Measurements from ENCODE around the gene AP1M2.
A peak's percentile ranks its signal among the peaks of the same experiment; 100 is the strongest.
"Not testable (repeated sequence)": the region's sequence is repeated elsewhere in the genome, so short reads cannot be mapped to it uniquely, and the experiment has no call there.

AP1M2 gene

GRCh38 chr19:10582091-10582490 lies 5.0 kb downstream of the AP1M2 start:
- H3K4me3 Mint-ChIP-seq: no peak overlapping the region
- DNase-seq (ENCODE audit: low spot score in 2 of 2): no peak

GRCh38 chr19:10580979-10581631 lies 6.0 kb downstream of the AP1M2 start:
- peak overlapping the region; percentile 35 for H3K27ac Mint-ChIP-seq
- H3K4me1 Mint-ChIP-seq: peaks cover 14% of the 10 kb centered on the region
- no peaks in the 10 kb centered on the region for H3K36me3 Mint-ChIP-seq
- no peaks in the 10 kb centered on the region for H3K27me3 Mint-ChIP-seq
- no peaks in the 10 kb centered on the region for H3K9me3 Mint-ChIP-seq
- H3K4me3 Mint-ChIP-seq: no peak overlapping the region
- peak; percentile 89 to 93 for DNase-seq (ENCODE audit: low spot score in 2 of 2)
- ATAC-seq (ENCODE audit: low read depth): peak; percentile 96

More at GRCh38 chr19:10582091-10582490, 5.0 kb downstream of the AP1M2 start:
- Mint-ChIP-seq H3K27ac (no peak overlapping the region), H3K36me3 (no peaks in the 10 kb centered on the region), H3K27me3 (no peaks in the 10 kb centered on the region), H3K4me1 (peaks cover 14% of the 10 kb centered on the region), H3K9me3 (no peaks in the 10 kb centered on the region)
- ATAC-seq (ENCODE audit: low read depth): no peak

- H3K27me3 Mint-ChIP-seq: no peaks in the 10 kb centered on the region
- DNase-seq (ENCODE audit: low spot score in 2 of 2): no peak
- no peaks in the 10 kb centered on the region for H3K9me3 Mint-ChIP-seq
- no peak overlapping the region for H3K27ac Mint-ChIP-seq
- H3K36me3 Mint-ChIP-seq: no peaks in the 10 kb centered on the region
- no peak overlapping the region for H3K4me3 Mint-ChIP-seq
- peaks cover 5% of the 10 kb centered on the region for H3K4me1 Mint-ChIP-seq
- no peak for ATAC-seq (ENCODE audit: low read depth)
Observed at GRCh38 chr19:10577951-10578350, 9.2 kb downstream of the AP1M2 start.

GRCh38 chr19:10575011-10575716 lies 11.9 kb downstream of the AP1M2 start:
- Mint-ChIP-seq H3K27me3 (no peaks in the 10 kb centered on the region), H3K36me3 (no peaks in the 10 kb centered on the region), H3K4me3 (no peak overlapping the region), H3K9me3 (no peaks in the 10 kb centered on the region), H3K4me1 (peaks cover 7% of the 10 kb centered on the region), H3K27ac (no peak overlapping the region)
- DNase-seq (ENCODE audit: low spot score in 2 of 2) (no peak), ATAC-seq (ENCODE audit: low read depth) (no peak)

- Mint-ChIP-seq H3K36me3 (no peaks in the 10 kb centered on the region), H3K9me3 (no peaks in the 10 kb centered on the region), H3K4me1 (peaks cover 7% of the 10 kb centered on the region), H3K4me3 (no peak overlapping the region), H3K27me3 (no peaks in the 10 kb centered on the region), H3K27ac (no peak overlapping the region)
- no peak for DNase-seq (ENCODE audit: low spot score in 2 of 2)
- ATAC-seq (ENCODE audit: low read depth): no peak
Observed at GRCh38 chr19:10574462-10574861, 12.7 kb downstream of the AP1M2 start.

GRCh38 chr19:10573793-10574192 lies 13.3 kb downstream of the AP1M2 start:
- H3K27me3 Mint-ChIP-seq: not testable (repeated sequence)

GRCh38 chr19:10568826-10569651 lies 18.1 kb downstream of the AP1M2 start, which contains the start of gene CDKN2D:
Gene CDKN2D, minus strand, starts transcription at chr19:10568979. Its CDS starts 326 bp downstream, at chr19:10568653.
- ATAC-seq (ENCODE audit: low read depth) (peak; percentile 69), DNase-seq (ENCODE audit: low spot score in 2 of 2) (peak; percentile 98 to 99)
- H3K36me3 Mint-ChIP-seq: peaks cover 9% of the 10 kb centered on the region
- peaks cover 31% of the 10 kb centered on the region for H3K4me1 Mint-ChIP-seq
- peak within 1 kb of the TSS; percentile 91 for H3K4me3 Mint-ChIP-seq
- H3K9me3 Mint-ChIP-seq: no peaks in the 10 kb centered on the region
- no peaks in the 10 kb centered on the region for H3K27me3 Mint-ChIP-seq
- peak within 1 kb of the TSS; percentile 87 for H3K27ac Mint-ChIP-seq

More at GRCh38 chr19:10573793-10574192, 13.3 kb downstream of the AP1M2 start:
- H3K9me3 Mint-ChIP-seq; H3K36me3 Mint-ChIP-seq; ATAC-seq (ENCODE audit: low read depth); DNase-seq (ENCODE audit: low spot score in 2 of 2); H3K27ac Mint-ChIP-seq; H3K4me1 Mint-ChIP-seq; H3K4me3 Mint-ChIP-seq: not testable (repeated sequence)

GRCh38 chr19:10568062-10568825 lies 18.9 kb downstream of the AP1M2 start:
- Mint-ChIP-seq H3K4me1 (peaks cover 31% of the 10 kb centered on the region), H3K27me3 (no peaks in the 10 kb centered on the region), H3K9me3 (no peaks in the 10 kb centered on the region), H3K27ac (peak overlapping the region; percentile 87), H3K36me3 (peaks cover 9% of the 10 kb centered on the region), H3K4me3 (peak overlapping the region; percentile 91)
- DNase-seq (ENCODE audit: low spot score in 2 of 2) (no peak), ATAC-seq (ENCODE audit: low read depth) (peak; percentile 5)

- peak overlapping the region; percentile 91 for H3K4me3 Mint-ChIP-seq
- no peak for DNase-seq (ENCODE audit: low spot score in 2 of 2)
- peak overlapping the region; percentile 87 for H3K27ac Mint-ChIP-seq
- H3K9me3 Mint-ChIP-seq: no peaks in the 10 kb centered on the region
- H3K4me1 Mint-ChIP-seq: peaks cover 31% of the 10 kb centered on the region
- no peak for ATAC-seq (ENCODE audit: low read depth)
- no peaks in the 10 kb centered on the region for H3K27me3 Mint-ChIP-seq
- peaks cover 9% of the 10 kb centered on the region for H3K36me3 Mint-ChIP-seq
Observed at GRCh38 chr19:10567656-10568055, 19.5 kb downstream of the AP1M2 start.

GRCh38 chr19:10566658-10567410 lies 20.3 kb downstream of the AP1M2 start:
- Mint-ChIP-seq H3K4me3 (peak overlapping the region; percentile 91), H3K27me3 (no peaks in the 10 kb centered on the region), H3K4me1 (peaks cover 26% of the 10 kb centered on the region), H3K27ac (peak overlapping the region; percentile 91), H3K9me3 (no peaks in the 10 kb centered on the region), H3K36me3 (peaks cover 9% of the 10 kb centered on the region)
- ATAC-seq (ENCODE audit: low read depth): peak; percentile 20
- peak; percentile 46 to 57 for DNase-seq (ENCODE audit: low spot score in 2 of 2)

- H3K36me3 Mint-ChIP-seq: peaks cover 11% of the 10 kb centered on the region
- ATAC-seq (ENCODE audit: low read depth): no peak
- H3K4me3 Mint-ChIP-seq: peak overlapping the region; percentile 91
- H3K4me1 Mint-ChIP-seq: peaks cover 26% of the 10 kb centered on the region
- no peaks in the 10 kb centered on the region for H3K9me3 Mint-ChIP-seq
- H3K27ac Mint-ChIP-seq: peak overlapping the region; percentile 91
- no peak for DNase-seq (ENCODE audit: low spot score in 2 of 2)
- no peaks in the 10 kb centered on the region for H3K27me3 Mint-ChIP-seq
Observed at GRCh38 chr19:10566408-10566657, 20.8 kb downstream of the AP1M2 start.

GRCh38 chr19:10565567-10566407 lies 21.3 kb downstream of the AP1M2 start, which contains the start of gene KRI1:
Gene KRI1, minus strand, starts transcription at chr19:10566010. Its CDS starts 11 bp downstream, at chr19:10565999.
- H3K4me3 Mint-ChIP-seq: peak within 1 kb of the TSS; percentile 91
- H3K27ac Mint-ChIP-seq: peak within 1 kb of the TSS; percentile 91
- DNase-seq (ENCODE audit: low spot score in 2 of 2): peak; percentile 98 to 99
- peaks cover 11% of the 10 kb centered on the region for H3K36me3 Mint-ChIP-seq
- H3K9me3 Mint-ChIP-seq: no peaks in the 10 kb centered on the region
- peak; percentile 57 for ATAC-seq (ENCODE audit: low read depth)
- no peaks in the 10 kb centered on the region for H3K27me3 Mint-ChIP-seq
- peaks cover 26% of the 10 kb centered on the region for H3K4me1 Mint-ChIP-seq
